Vagina (tissue), 2 donors: Measurements from ENCODE around the gene OR10V1. TPM values are rescaled to one million over a fixed set of nuclear protein-coding genes. Genes with fewer than 3 reads are reported as not detected.

Experiments used
- DNase-seq, 2 donors: peaks; one replicate each; pipeline ENCODE4 v3.0.0-alpha.2; 2017; ENCODE audit errors: extremely low spot score in 2 of 2
- H3K27ac ChIP-seq: fragments of 200-600 bp; sonication (generic); one replicate; pipeline ENCODE4 v1.5.1; 2019
- H3K27me3 ChIP-seq: fragments of 200-600 bp; sonication (generic); one replicate; pipeline ENCODE4 v1.5.1; 2019
- H3K36me3 ChIP-seq, 2 donors: fragments of 200-600 bp; sonication (generic); one replicate each; pipeline ENCODE4 v1.5.1; 2017 to 2019
- H3K4me1 ChIP-seq: fragments of 200-600 bp; sonication (generic); one replicate; pipeline ENCODE4 v1.5.1; 2019
- H3K4me3 ChIP-seq, 2 donors: fragments of 200-600 bp; sonication (generic); 1 replicate in 1 of 2; 2 replicates in 1 of 2; pipeline ENCODE4 v1.5.1; 2016 to 2019
- H3K9me3 ChIP-seq: fragments of 200-600 bp; sonication (generic); one replicate; pipeline ENCODE4 v1.5.1; 2019
- CTCF ChIP-seq, 3 experiments: fragments of 450-650 bp in 2 of 3; fragments of 200-600 bp in 1 of 3; sonication (generic) in 1 of 3; IDR thresholded peaks; one replicate each; pipeline ENCODE4 v1.5.1; 2017 to 2019; ENCODE audit warnings: antibody characterized with exemption in 3 of 3, mild to moderate bottlenecking in 2 of 3, moderate library complexity in 2 of 3
- POLR2A ChIP-seq, 2 donors: fragments of 450-650 bp; IDR thresholded peaks; one replicate each; pipeline ENCODE4 v1.6.1; 2017; ENCODE audit warnings: antibody characterized with exemption in 2 of 2, mild to moderate bottlenecking in 2 of 2, moderate library complexity in 2 of 2
- POLR2AphosphoS5 ChIP-seq, 2 donors: sonication (generic); formaldehyde crosslinking; IDR thresholded peaks; one replicate each; pipeline ENCODE4 v1.9.0; 2017; ENCODE audit warnings: antibody characterized with exemption in 2 of 2, mild to moderate bottlenecking in 2 of 2, low read depth in 1 of 2; ENCODE audit not compliant: insufficient read depth in 1 of 2
- intact Hi-C: fragments of 100-400 bp; cut with DNase I; formaldehyde crosslinking; loops from one replicate; pipeline ENCODE4 v1.15.1; 2023
- total RNA-seq: library from RNA; depleted of rRNA; stranded (reverse); fragments of >200 nt; gene quantifications from one replicate; pipeline ENCODE4 v1.2.3, GENCODE V29; 2016

The OR10V1 gene
- total RNA-seq, 1 donor from 2014 or later = not detected

GRCh38 chr11:59668188-59668949 is 45.3 kb downstream of the OR10V1 start:
- intact Hi-C loops = loop anchor here (2.0 kb wide), 1 partner anchor 54 kb away; the partner anchor contains the start of gene OSBP
- Histone ChIP-seq H3K27me3 (no peaks in the 10 kb centered on the region), H3K4me3 (peak overlapping the region; percentile 85 to 95), H3K27ac (peak overlapping the region; percentile 99), H3K4me1 (peaks cover 30% of the 10 kb centered on the region), H3K9me3 (no peaks in the 10 kb centered on the region), H3K36me3 (peaks cover 0 to 15% of the 10 kb centered on the region in 2 donors)
- TF ChIP-seq POLR2AphosphoS5 (IDR thresholded peaks at IDR 0.05; ENCODE audit: insufficient read depth in 1 of 2, low read depth in 1 of 2) = no peak
- TF ChIP-seq CTCF (IDR thresholded peaks at IDR 0.05) = peak in 1 of 3 experiments; percentile 21
- TF ChIP-seq POLR2A (IDR thresholded peaks at IDR 0.05) = no peak
- DNase-seq = no peak

GRCh38 chr11:59667812-59668187 is 45.8 kb downstream of the OR10V1 start:
- no peaks in the 10 kb centered on the region for H3K9me3 ChIP-seq
- intact Hi-C loops = loop anchor here (2.0 kb wide), 1 partner anchor 53 kb away; the partner anchor contains the start of gene OSBP
- H3K27me3 ChIP-seq = no peaks in the 10 kb centered on the region
- H3K36me3 ChIP-seq = peaks cover 0 to 21% of the 10 kb centered on the region in 2 donors
- peaks cover 30% of the 10 kb centered on the region for H3K4me1 ChIP-seq
- H3K4me3 ChIP-seq = peak overlapping the region; percentile 85 to 95
- no peak for DNase-seq
- H3K27ac ChIP-seq = peak overlapping the region; percentile 99
- TF ChIP-seq POLR2AphosphoS5 (IDR thresholded peaks at IDR 0.05; ENCODE audit: insufficient read depth in 1 of 2, low read depth in 1 of 2) (no peak), POLR2A (IDR thresholded peaks at IDR 0.05) (no peak), CTCF (IDR thresholded peaks at IDR 0.05) (no peak)

GRCh38 chr11:59666969-59667368 is 46.7 kb downstream of the OR10V1 start:
- no peak for DNase-seq
- peaks cover 0 to 21% of the 10 kb centered on the region in 2 donors for H3K36me3 ChIP-seq
- H3K9me3 ChIP-seq = no peaks in the 10 kb centered on the region
- H3K4me1 ChIP-seq = peaks cover 30% of the 10 kb centered on the region
- TF ChIP-seq POLR2AphosphoS5 (IDR thresholded peaks at IDR 0.05; ENCODE audit: insufficient read depth in 1 of 2, low read depth in 1 of 2) (no peak), CTCF (IDR thresholded peaks at IDR 0.05) (no peak), POLR2A (IDR thresholded peaks at IDR 0.05) (no peak)
- peak overlapping the region; percentile 14 for H3K27ac ChIP-seq
- intact Hi-C loops = no loop called here
- no peaks in the 10 kb centered on the region for H3K27me3 ChIP-seq
- H3K4me3 ChIP-seq = peak overlapping the region in 1 of 2 donors; percentile 85

Other genes starting within 250 kb of the OR10V1 start
- not detected for gene OR4D10, start 240.5 kb downstream of the OR10V1 start, total RNA-seq
- not detected for gene OR4D11, start 210.3 kb downstream of the OR10V1 start, total RNA-seq
- gene OR4D9, start 202.3 kb downstream of the OR10V1 start, total RNA-seq = not detected
- 40.5 TPM for gene OSBP, start 98.1 kb downstream of the OR10V1 start, total RNA-seq
- 14.5 TPM for gene PATL1, start 44.8 kb downstream of the OR10V1 start, total RNA-seq
- gene STX3, start 41.5 kb upstream of the OR10V1 start, total RNA-seq = 39.8 TPM
- gene MRPL16, start 96.9 kb upstream of the OR10V1 start, total RNA-seq = 38.3 TPM
- gene CBLIF, start 131.7 kb upstream of the OR10V1 start, total RNA-seq = not detected
- 8.1 TPM for gene TCN1, start 152.6 kb upstream of the OR10V1 start, total RNA-seq
- gene OOSP3, start 164.9 kb upstream of the OR10V1 start, total RNA-seq = not detected
- not detected for gene OOSP1, start 224.6 kb upstream of the OR10V1 start, total RNA-seq